GM18951 (cell line): Measurements from ENCODE around the gene ITGB4.

Source experiments
- POLR2A ChIP-seq: IDR thresholded peaks from 4 replicates; pipeline ENCODE4 v1.6.1; 2011; ENCODE audit warnings: mild to moderate bottlenecking; ENCODE audit not compliant: insufficient read length, insufficient read depth; ENCODE audit errors: extremely low read depth
- in situ Hi-C: fragments of 300-500 bp; cut with MboI; formaldehyde crosslinking; loops from one replicate; pipeline ENCODE4 v1.12.0; 2022; ENCODE audit warnings: low sequenced_read_pairs, mixed read lengths, inconsistent platforms; ENCODE audit not compliant: unreplicated experiment

ITGB4 gene

GRCh38 chr17:75730065-75730464 is 8.8 kb downstream of the ITGB4 start:
- in situ Hi-C loops: no loop called here
- no peak for TF ChIP-seq POLR2A

GRCh38 chr17:75731086-75731715 is 9.9 kb downstream of the ITGB4 start:
- in situ Hi-C loops: no loop called here
- TF ChIP-seq POLR2A: no peak

- in situ Hi-C loops: no loop called here
- no peak for TF ChIP-seq POLR2A
Observed at GRCh38 chr17:75731716-75732498, 10.6 kb downstream of the ITGB4 start.

DNA sequence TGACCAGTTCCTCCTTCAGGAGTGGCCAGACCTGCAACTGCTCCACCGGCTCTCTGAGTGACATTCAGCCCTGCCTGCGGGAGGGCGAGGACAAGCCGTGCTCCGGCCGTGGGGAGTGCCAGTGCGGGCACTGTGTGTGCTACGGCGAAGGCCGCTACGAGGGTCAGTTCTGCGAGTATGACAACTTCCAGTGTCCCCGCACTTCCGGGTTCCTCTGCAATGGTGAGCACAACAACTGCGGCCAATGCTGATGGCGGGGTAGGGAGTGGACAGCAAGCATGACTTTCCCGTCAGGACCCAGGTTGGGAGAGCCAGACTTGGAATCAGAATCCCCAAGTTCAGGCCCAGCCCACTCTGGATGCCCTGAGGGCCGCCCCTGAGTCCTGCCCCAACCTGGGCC is 12.2 kb downstream of the ITGB4 start:
- in situ Hi-C loops: no loop called here
- no peak for TF ChIP-seq POLR2A

GRCh38 chr17:75734674-75735294 is 13.5 kb downstream of the ITGB4 start:
- in situ Hi-C loops: no loop called here

GRCh38 chr17:75736173-75736835 is 15.0 kb downstream of the ITGB4 start:
- in situ Hi-C loops: no loop called here
- TF ChIP-seq POLR2A: no peak

More at GRCh38 chr17:75734674-75735294, 13.5 kb downstream of the ITGB4 start:
- TF ChIP-seq POLR2A: no peak

DNA sequence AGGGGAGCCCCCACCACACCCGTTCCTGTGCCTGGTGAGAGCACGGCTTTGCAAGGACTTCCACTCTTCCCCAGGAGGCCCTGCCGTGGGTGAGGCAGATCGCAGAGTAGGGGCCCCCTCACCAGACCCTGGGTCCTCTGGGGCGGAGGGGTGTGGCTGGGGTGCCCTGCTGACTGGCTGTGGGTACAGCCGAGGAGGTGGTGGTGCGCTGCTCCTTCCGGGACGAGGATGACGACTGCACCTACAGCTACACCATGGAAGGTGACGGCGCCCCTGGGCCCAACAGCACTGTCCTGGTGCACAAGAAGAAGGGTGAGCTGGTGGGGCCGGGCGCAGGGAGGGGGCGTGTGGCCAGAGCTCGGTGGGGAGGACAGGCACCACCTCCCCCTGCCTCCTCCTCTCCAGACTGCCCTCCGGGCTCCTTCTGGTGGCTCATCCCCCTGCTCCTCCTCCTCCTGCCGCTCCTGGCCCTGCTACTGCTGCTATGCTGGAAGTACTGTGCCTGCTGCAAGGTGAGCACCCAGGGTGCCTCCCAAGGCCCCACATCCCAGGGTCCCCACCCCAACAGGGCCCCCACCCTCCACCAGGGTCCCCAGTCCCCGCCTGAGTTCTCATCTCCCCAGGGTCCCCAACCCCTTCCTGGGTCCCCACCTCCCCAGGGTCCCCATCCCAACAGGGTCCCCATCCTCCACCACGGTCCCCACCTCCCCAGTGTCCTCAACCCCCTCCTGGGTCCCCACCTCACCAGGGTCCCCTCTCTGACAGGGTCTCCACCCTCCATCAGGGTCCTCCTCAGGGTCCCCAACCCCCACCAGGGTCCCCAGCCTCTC is 16.1 kb downstream of the ITGB4 start:
- no peak for TF ChIP-seq POLR2A
- in situ Hi-C loops: no loop called here

DNA sequence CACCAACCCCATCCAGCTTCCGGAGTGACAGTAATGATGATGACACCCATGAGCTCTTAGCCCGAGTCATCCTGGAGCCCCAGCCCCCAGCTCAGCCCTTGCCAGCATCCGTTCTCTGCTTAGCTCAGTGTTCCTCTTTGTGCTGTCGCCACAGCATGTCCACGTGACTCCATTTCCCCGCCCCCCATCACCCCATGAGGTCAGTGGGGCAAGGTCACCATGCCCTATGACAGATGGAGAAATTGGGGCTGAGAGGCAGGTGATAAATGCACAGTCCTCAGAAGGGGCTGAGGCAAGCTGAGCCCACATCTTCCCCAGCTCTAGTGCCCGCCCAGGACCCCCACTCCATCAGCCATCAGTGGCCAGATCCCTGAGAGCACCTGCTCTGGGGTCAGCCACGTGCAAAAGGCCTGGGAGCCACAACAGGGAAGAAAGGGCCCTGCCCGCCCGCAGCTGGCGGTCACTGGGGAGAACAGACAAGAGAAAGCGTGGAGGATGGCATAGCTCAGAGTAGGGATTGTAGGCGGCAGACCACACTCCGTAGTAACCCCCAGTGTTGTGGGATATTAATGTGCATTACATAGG is 17.1 kb downstream of the ITGB4 start:
- in situ Hi-C loops: no loop called here
- no peak for TF ChIP-seq POLR2A

DNA sequence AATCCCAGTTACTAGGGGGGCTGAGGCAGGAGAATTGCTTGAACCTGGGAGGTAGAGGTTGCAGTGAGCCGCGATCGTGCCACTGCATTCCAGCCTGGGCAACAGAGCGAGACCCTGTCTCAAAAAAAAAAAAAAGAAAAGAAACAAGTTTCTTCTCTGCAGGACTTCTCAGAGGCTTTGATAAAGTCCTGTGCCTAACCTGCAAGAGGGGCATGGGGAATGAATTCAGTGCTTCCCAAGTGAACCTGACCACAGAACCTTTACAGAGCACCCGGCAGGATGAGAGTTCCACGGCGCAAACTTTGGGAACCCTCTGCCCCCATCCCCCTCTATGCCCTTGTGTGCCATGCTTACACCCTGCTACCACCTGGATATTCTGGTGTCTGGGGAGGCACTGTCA is 17.9 kb downstream of the ITGB4 start:
- in situ Hi-C loops: no loop called here
- no peak for TF ChIP-seq POLR2A

GRCh38 chr17:75739801-75740200 is 18.5 kb downstream of the ITGB4 start:
- no peak for TF ChIP-seq POLR2A
- in situ Hi-C loops: loop anchor here (10.0 kb wide), 2 partner anchors 55 to 125 kb away; no protein-coding TSS in a partner anchor

GRCh38 chr17:75740215-75740614 is 19.0 kb downstream of the ITGB4 start:
- TF ChIP-seq POLR2A: no peak
- in situ Hi-C loops: loop anchor here (10.0 kb wide), 2 partner anchors 55 to 125 kb away; no protein-coding TSS in a partner anchor

DNA sequence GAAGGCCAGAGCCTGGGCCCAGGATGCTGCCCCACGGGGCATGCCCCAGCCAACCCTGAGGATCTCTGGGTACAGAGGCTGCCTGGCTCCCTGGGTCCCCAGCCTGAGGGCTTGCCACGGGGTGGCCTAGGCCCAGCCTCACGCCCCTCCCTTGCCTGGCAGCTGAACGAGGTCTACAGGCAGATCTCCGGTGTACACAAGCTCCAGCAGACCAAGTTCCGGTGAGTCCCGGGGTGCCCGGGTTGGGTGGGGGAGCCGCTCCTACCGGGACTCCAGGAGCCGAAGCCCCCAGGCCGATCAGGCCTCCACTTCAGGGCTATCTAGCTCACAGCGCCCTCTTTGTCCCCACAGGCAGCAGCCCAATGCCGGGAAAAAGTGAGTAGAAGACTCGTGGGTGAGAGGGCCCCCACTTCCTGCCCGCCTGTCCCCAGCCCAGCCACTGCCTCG is 19.4 kb downstream of the ITGB4 start:
- in situ Hi-C loops: loop anchor here (10.0 kb wide), 2 partner anchors 56 to 126 kb away; no protein-coding TSS in a partner anchor
- TF ChIP-seq POLR2A: no peak

GRCh38 chr17:75742337-75742736 is 21.1 kb downstream of the ITGB4 start:
- in situ Hi-C loops: loop anchor here (10.0 kb wide), 2 partner anchors 58 to 128 kb away; no protein-coding TSS in a partner anchor
- no peak for TF ChIP-seq POLR2A
